Measurements from ENCODE around the gene YAP1.

The YAP1 gene

DNA sequence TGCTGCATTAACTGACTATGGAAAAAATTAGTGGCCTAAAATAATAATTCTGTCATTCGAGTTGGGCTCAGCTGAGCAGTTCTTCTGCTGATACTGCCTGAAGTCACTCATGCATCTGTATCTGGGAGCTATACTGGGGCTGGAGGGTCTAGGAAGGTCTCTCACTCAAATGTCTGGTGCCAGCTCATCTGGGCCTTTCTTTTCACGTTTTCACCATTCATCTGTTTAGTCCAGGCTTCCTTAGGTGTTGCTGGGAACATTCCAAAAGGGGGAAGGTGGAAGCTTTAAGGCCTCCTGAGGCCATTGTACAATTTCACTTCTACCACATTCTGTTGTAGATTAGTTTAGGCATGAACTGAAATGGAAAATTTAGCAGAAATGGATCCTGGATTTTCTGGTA is 28.0 kb downstream of the YAP1 start:
- no peak overlapping the region for H3K27ac ChIP-seq

GRCh38 chr11:102138670-102139069 is 28.4 kb downstream of the YAP1 start:
- H3K27ac ChIP-seq, result no peak overlapping the region
- no peak for TF ChIP-seq ZFX (IDR thresholded peaks at IDR 0.05)
- TF ChIP-seq, protein P1, sequence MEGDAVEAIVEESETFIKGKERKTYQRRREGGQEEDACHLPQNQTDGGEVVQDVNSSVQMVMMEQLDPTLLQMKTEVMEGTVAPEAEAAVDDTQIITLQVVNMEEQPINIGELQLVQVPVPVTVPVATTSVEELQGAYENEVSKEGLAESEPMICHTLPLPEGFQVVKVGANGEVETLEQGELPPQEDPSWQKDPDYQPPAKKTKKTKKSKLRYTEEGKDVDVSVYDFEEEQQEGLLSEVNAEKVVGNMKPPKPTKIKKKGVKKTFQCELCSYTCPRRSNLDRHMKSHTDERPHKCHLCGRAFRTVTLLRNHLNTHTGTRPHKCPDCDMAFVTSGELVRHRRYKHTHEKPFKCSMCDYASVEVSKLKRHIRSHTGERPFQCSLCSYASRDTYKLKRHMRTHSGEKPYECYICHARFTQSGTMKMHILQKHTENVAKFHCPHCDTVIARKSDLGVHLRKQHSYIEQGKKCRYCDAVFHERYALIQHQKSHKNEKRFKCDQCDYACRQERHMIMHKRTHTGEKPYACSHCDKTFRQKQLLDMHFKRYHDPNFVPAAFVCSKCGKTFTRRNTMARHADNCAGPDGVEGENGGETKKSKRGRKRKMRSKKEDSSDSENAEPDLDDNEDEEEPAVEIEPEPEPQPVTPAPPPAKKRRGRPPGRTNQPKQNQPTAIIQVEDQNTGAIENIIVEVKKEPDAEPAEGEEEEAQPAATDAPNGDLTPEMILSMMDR (conservative IDR thresholded peaks at IDR 0.05), result no peak

More for the DNA sequence above, 28.0 kb downstream of the YAP1 start:
- no peak for TF ChIP-seq ZFX (IDR thresholded peaks at IDR 0.05)
- TF ChIP-seq, protein P1 (conservative IDR thresholded peaks at IDR 0.05), result no peak

GRCh38 chr11:102139081-102139498 is 28.8 kb downstream of the YAP1 start:
- H3K27ac ChIP-seq, result no peak overlapping the region
- TF ChIP-seq, protein P1 (conservative IDR thresholded peaks at IDR 0.05), result no peak
- no peak for TF ChIP-seq ZFX (IDR thresholded peaks at IDR 0.05)

GRCh38 chr11:102142333-102142732 is 32.1 kb downstream of the YAP1 start:
- TF ChIP-seq, protein P1 (conservative IDR thresholded peaks at IDR 0.05), result no peak
- TF ChIP-seq ZFX (IDR thresholded peaks at IDR 0.05), result no peak
- no peak overlapping the region for H3K27ac ChIP-seq

GRCh38 chr11:102143867-102144266 is 33.6 kb downstream of the YAP1 start:
- TF ChIP-seq, protein P1 (conservative IDR thresholded peaks at IDR 0.05), result no peak
- no peak for TF ChIP-seq ZFX (IDR thresholded peaks at IDR 0.05)
- no peak overlapping the region for H3K27ac ChIP-seq

- TF ChIP-seq ZFX (IDR thresholded peaks at IDR 0.05), result no peak
- no peak overlapping the region for H3K27ac ChIP-seq
Observed at GRCh38 chr11:102144357-102145355, 34.4 kb downstream of the YAP1 start.

DNA sequence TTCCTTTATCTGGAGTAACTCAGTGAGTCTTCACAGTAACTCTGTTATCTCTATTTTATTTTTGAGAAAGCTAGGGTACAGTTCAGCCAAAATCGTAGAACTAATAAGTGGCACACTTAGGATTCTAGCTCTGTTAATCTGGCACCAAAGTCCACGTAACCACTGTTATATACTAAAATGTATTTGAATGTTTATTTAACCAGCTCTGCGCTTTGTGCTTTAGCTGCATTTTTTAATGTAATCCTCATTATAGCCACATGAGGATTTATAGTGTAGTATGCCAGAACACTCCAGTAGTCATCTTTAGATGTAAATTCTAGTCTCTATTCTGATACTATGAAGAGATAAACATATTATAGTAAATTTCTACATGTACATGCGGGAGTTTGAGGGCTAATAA is 36.8 kb downstream of the YAP1 start:
- TF ChIP-seq ZFX (IDR thresholded peaks at IDR 0.05), result no peak
- TF ChIP-seq, protein P1 (conservative IDR thresholded peaks at IDR 0.05), result no peak; the same call in 1 of the 2 replicates
- no peak overlapping the region for H3K27ac ChIP-seq

Measured in C4-2B (cell line).